Stimulated activated CD4-positive, alpha-beta T cell treated with anti-CD3 and anti-CD28 coated beads, Interleukin-12 subunit alpha, Interleukin-12 subunit beta, amount 100 ng/mL, for 4 hours (primary cell): ENCODE data around the gene BTBD9.

ENCODE experiments used
- DNase-seq: peaks from one replicate; pipeline ENCODE4 v3.0.0-alpha.2; 2020

Gene BTBD9

GRCh38 chr6:38552121-38552520 lies 87.6 kb downstream of the BTBD9 start:
- DNase-seq: no peak

DNA sequence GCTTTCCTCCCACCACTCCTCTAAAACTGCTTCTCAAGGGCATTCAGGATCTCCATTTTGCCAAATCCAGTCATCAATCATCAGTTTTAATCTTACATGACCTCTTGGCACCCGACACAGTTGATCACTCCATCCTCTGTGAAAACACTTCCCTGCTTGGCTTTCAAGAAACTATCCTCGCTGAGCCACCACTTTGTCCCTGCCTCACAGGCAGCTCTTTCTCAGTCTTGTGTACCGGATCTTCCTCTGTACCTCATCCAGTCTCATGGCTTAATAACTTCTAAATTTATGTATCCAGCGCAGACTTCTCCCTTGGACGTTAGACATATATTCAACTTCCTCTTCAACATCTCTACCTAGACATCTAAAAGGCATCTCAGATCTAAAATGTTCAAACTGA lies 89.9 kb downstream of the BTBD9 start:
- no peak for DNase-seq

DNA sequence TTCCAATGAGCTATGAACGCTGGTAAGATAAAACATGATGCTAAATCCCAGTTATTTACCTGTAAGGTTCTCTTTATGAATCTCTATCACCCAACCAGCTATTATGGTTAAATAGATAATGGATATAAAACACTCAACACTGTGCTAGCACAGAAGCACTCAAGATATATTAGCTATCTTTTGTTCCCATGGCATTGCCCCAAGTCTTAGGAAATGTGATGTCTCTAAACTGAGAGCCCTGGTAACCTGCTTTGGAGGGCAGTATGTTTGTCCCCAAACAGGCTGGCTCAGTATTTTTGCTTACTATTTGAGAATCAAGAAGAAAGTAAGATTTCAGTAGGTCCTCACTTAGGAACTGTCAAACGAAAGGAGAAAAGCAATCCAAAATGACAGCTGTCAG lies 90.5 kb downstream of the BTBD9 start:
- DNase-seq: no peak

DNA sequence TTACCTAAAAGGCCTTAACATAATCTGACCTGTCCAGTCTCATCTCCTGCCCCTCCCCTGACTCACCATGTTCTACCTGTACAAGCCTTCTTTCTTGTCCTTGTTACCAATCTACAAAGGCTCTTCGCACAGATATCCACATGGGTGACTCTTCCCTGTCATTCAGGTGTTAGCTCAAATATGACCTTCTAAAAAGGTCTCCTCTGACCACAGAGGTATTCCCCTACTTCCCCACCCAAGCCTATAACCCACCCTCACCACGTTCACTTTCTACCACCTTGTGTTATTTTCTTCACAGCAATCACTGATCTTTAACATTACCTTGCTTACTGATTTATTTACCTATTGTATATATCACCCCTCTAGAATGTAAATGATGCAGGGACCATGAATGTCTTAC lies 96.7 kb downstream of the BTBD9 start:
- no peak for DNase-seq

- DNase-seq: no peak
Measured at GRCh38 chr6:38542031-38542430, 97.7 kb downstream of the BTBD9 start.

GRCh38 chr6:38533064-38533463 lies 106.7 kb downstream of the BTBD9 start:
- DNase-seq: no peak

- DNase-seq: no peak
Measured at GRCh38 chr6:38531134-38531533, 108.6 kb downstream of the BTBD9 start.

GRCh38 chr6:38528196-38528965 lies 111.3 kb downstream of the BTBD9 start:
- no peak for DNase-seq

DNA sequence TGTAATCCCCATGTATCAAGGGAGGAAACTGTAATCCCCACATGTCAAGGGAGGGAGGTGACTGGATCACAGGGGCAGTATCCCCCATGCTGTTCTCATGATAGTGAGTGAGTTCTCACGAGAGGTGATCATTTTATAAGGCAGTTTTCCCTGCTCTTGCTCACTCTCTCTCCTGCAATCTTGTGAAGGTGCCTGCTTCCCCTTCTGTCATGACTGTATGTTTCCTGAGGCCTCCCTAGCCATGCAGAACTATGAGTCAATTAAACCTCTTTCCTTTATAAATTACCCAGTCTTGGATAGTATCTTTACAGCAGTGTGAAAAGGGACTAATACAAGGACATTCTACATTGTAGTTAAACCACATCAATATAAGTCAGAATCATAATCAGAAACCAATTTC lies 112.4 kb downstream of the BTBD9 start:
- no peak for DNase-seq

DNA sequence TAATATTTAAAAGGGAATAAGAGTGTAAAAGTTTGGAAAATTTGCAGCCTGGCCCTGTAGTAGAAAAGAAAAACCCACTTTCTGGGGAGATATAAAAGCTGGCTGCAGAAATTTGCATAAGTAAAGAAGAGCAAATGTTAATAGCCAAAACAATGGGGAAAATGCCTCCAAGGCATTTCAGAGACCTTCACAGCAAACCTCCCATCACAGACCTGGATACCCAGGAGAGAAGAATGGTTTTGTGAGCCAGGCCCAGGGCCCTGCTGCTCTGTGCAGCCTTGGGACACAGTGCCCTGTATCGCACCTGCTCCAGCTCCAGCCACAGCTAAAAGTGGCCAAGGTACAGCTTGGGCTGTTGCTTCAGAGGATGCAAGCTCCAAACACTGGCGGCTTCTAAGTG lies 113.8 kb downstream of the BTBD9 start:
- DNase-seq: no peak

- no peak for DNase-seq
Measured at GRCh38 chr6:38524436-38525145, 115.1 kb downstream of the BTBD9 start.

- no peak for DNase-seq
Measured at GRCh38 chr6:38522322-38522721, 117.4 kb downstream of the BTBD9 start.

DNA sequence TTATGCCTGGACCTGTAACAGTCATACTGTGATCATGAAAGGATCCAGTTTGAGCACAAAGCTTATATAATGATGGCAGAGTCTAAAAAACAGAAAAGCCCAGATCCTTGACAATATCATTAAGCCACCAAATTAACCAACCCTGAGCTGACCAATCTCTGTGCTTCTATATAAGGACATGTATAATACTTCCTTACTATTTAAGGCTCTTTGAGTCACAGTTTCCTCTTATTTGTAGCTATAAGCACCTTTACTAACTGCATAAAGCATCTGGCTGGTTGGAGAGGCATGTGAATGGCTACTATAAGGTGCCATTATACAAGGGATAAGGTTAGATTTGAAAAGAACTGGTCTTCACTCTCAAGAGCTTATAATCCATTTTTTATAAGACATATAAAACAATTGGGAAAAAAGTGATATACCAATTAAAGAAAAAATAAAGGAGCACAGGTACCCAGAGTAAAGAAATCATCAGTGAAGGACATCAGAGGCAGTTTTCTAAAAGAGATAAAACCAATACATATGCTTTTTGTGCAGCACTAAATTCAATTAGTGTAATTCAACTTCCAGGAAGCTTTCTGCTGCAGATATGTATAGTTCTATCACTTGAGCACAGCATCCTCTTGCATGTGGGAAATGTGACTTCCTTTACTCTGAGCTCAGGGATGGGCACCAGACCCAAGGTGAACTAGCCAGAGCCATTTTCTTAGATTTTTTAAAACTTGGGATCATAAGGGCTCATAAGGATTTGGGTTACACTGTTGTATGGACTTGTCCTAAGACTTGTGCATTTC lies 121.0 kb downstream of the BTBD9 start:
- no peak for DNase-seq

- DNase-seq: no peak
Measured at GRCh38 chr6:38517005-38517404, 122.7 kb downstream of the BTBD9 start.

DNA sequence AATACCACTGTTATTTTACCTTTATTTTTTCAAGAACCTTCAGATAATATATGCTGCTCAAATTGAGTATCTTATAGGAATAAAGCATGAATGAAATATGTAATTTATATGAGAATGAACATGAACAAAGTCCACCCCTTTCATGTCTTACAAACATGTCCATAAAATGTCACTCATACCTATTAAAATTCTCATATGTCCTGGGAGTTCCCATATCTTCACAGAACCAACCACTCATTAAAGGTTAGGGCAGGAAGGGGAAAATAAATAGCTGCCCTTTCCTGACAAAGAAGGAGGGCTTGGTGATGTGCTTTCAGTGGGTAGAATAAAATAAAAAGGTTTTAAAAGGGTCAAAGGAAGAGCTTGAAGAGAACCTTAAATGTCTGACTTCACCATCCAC lies 125.3 kb downstream of the BTBD9 start:
- DNase-seq: no peak

GRCh38 chr6:38512211-38512610 lies 127.5 kb downstream of the BTBD9 start:
- DNase-seq: no peak

DNA sequence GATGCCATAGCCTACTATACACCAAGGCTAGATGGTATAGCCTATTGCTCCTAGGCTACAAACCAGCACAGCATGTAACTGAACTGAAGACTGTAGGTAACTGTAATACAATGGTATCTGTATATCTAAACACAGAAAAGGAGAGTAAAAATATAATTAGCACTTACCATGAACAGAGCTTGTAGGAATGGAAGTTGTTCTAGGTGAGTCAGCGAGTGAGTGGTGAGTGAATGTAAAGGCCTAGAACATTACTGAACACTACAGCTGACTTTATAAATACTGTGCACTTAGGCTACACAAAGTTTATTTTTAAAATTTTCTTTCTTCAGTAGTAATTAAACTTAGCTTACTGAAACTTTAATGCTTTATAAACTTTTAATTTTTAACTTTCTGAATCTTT lies 129.5 kb downstream of the BTBD9 start:
- DNase-seq: no peak

DNA sequence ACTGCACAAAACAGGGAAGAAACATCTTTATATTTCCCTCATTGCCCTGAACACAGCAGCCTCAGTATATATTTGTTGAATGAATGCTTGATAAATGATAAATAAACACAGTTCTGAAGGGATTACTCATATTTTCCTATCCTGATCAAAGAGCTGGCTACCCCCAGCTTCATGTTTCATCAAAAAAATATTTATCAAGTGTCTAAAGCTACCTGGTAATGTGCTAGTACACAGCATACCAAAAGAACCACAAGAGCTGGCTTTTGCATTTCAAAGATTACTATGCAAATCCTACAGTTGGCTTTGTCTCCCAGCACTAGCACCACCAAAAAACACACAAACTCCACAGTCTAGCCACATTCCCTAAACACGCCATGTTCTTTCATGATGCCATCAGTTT lies 130.0 kb downstream of the BTBD9 start:
- DNase-seq: no peak

DNA sequence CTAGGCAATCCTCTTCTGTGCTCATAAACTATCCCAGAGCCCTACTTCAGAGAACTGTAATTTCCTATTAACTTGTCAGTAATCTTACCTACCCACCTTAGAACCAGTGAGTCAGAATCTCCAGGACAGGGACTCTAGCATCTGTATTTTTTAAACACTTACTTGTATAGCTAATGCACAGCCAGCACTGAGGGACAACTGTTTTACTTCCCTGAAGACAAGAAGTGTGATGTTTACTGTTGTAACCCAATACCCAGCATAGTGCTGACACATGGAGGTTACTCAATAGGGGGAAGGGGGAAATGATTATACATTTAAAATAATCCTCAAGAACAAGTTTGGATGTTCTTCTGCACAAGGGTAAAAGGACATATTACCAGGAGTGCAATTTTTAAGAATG lies 130.8 kb downstream of the BTBD9 start:
- no peak for DNase-seq

- no peak for DNase-seq
Measured at GRCh38 chr6:38508286-38508685, 131.4 kb downstream of the BTBD9 start.

DNA sequence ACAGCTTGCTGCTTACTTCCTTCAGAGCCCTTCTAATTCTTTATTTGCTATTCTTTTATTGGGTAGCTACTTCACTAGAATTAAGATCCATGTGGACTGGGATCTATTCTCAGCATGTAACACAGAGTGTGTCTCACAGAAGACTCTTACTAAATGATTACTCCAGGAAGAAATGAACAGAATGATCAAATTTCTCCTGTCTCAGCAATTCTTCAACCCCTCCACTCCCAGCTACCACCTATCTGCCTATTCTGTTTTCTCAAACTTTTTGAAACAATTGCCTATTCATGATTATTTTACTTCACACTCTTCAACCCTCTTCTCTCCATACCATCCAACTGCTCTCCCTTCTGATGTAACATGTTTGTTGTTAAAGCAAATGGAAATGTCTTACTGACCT lies 132.6 kb downstream of the BTBD9 start:
- DNase-seq: no peak

GRCh38 chr6:38505826-38506225 lies 133.9 kb downstream of the BTBD9 start:
- DNase-seq: no peak

- no peak for DNase-seq
Measured at GRCh38 chr6:38504996-38505395, 134.7 kb downstream of the BTBD9 start.
